CD4-positive, CD25-positive, alpha-beta regulatory T cell (primary cell): ENCODE measurements around the gene KIF3A. TPM values are rescaled to one million over a fixed set of nuclear protein-coding genes. Genes with fewer than 3 reads are reported as not detected.

ENCODE experiments used
- ATAC-seq, 2 donors: fragments of 150-1000 bp; cut with Tn5 transposase; one replicate each; pipeline ENCODE4 v1.10.0; 2021; ENCODE audit warnings: low read depth in 2 of 2, moderate number of reproducible peaks in 2 of 2, moderate library complexity in 1 of 2
- DNase-seq, 3 donors: peaks; one replicate each; pipeline versions ENCODE4 v3.0.0 to v3.0.0-alpha.2; 2012 to 2022; ENCODE audit warnings: mixed read lengths in 1 of 3
- H3K27ac ChIP-seq: one replicate; pipeline ENCODE4 v1.7.0; 2013; ENCODE audit warnings: mild to moderate bottlenecking, low read length; ENCODE audit not compliant: insufficient read depth, poor library complexity, severe bottlenecking
- H3K27me3 ChIP-seq: one replicate; pipeline ENCODE4 v1.7.0; 2013; ENCODE audit warnings: low read length; ENCODE audit not compliant: control insufficient read depth, insufficient read depth
- H3K36me3 ChIP-seq: one replicate; pipeline ENCODE4 v1.7.0; 2013; ENCODE audit warnings: mild to moderate bottlenecking, low read length, moderate library complexity; ENCODE audit not compliant: control insufficient read depth, insufficient read depth
- H3K4me1 ChIP-seq: 2 replicates; pipeline ENCODE4 v1.7.0; 2013; ENCODE audit warnings: mild to moderate bottlenecking, low read length; ENCODE audit not compliant: insufficient read depth, control insufficient read depth, poor library complexity, severe bottlenecking
- H3K4me3 ChIP-seq: one replicate; pipeline ENCODE4 v1.7.0; 2013; ENCODE audit warnings: low read depth, mild to moderate bottlenecking, low read length, moderate library complexity
- H3K9me3 ChIP-seq, 2 experiments: 1 replicate in 1 of 2; 2 replicates in 1 of 2; pipeline ENCODE4 v1.7.0; 2013; ENCODE audit warnings: low read length in 2 of 2, mild to moderate bottlenecking in 1 of 2, moderate library complexity in 1 of 2; ENCODE audit not compliant: control insufficient read depth in 2 of 2
- H3K27ac Mint-ChIP-seq, 3 donors: one replicate each; pipeline ENCODE4 v1.8.0; 2020 to 2022; ENCODE audit warnings: mild to moderate bottlenecking in 3 of 3, mixed read lengths in 3 of 3, moderate library complexity in 2 of 3
- H3K27me3 Mint-ChIP-seq: one replicate; pipeline ENCODE4 v1.8.0; 2022; ENCODE audit warnings: mild to moderate bottlenecking, mixed read lengths
- H3K36me3 Mint-ChIP-seq: one replicate; pipeline ENCODE4 v1.8.0; 2020; ENCODE audit warnings: mixed read lengths
- H3K4me1 Mint-ChIP-seq, 4 donors: one replicate each; pipeline ENCODE4 v1.8.0; 2020 to 2022; ENCODE audit warnings: mixed read lengths in 4 of 4, mild to moderate bottlenecking in 1 of 4
- H3K4me3 Mint-ChIP-seq, 4 donors: one replicate each; pipeline ENCODE4 v1.8.0; 2020 to 2022; ENCODE audit warnings: mild to moderate bottlenecking in 4 of 4, mixed read lengths in 4 of 4, moderate library complexity in 3 of 4
- H3K9me3 Mint-ChIP-seq, 7 donors: one replicate each; pipeline ENCODE4 v1.8.0; 2020 to 2022; ENCODE audit warnings: mixed read lengths in 7 of 7, mild to moderate bottlenecking in 3 of 7, moderate library complexity in 2 of 7
- polyA plus RNA-seq, 4 donors: library from polyadenylated mRNA; unstranded; fragments of 300-500 nt; fragmentation: Illumina TruSeq; gene quantifications; one replicate each; pipeline ENCODE4 v1.2.3, GENCODE V29; 2021
- total RNA-seq: library from RNA; stranded (reverse); gene quantifications from one replicate; pipeline ENCODE4 v1.2.3, GENCODE V29; 2022

The KIF3A gene
- total and polyA plus RNA-seq, 5 donors from 2014 or later, result 9.9 to 13.2 (median 12.5) TPM

DNA sequence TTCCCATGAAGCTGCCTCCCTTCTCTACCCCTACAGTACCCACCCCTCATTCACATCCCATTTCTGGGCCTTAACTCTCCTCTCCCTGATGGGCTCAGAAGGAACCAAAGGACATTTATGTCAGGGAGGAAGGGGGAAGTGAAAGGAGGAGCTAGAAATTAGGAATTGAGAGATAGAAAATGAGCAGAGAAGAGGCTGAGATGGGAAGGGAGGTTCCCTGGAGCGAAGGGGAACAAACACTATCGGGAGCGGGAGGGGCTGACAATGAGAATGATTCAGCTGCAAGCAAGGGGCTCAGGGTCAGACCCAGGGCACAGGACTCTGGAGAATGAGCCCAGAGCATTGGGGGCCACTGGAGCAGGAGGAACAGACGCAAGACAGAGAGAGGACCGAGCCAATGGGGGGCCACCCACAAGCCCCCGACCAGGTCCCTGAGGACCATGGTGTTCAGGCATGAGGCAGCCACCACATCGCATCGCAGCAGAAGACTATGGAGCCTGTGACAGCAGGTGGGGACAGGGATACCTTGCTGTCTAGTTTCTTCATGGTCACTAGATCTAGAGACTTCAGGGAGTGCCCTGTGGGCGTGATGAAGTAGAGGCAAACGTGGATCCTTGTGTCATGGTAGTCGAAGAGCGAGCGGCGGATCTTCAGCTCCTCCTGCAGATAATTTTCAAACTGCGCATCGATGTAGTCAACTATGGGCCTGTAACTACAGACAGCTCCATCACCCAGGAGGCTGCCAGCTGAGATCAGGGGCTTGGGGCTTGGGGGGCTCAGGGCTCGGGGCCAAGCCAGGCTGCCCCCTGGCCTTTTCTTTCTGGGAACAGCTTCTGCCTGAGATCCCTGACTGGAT lies 26.1 kb upstream of the KIF3A start:
- Mint-ChIP-seq H3K27me3 (no peaks in the 10 kb centered on the region), H3K4me3 (no peak overlapping the region), H3K4me1 (peaks cover 0 to 3% (median 0%) of the 10 kb centered on the region in 4 donors), H3K36me3 (no peaks in the 10 kb centered on the region), H3K27ac (peak overlapping the region in 1 of 3 donors; percentile 62), H3K9me3 (no peaks in the 10 kb centered on the region)
- no peak overlapping the region for H3K4me3 ChIP-seq
- ATAC-seq (no peak), DNase-seq (no peak)
- no peaks in the 10 kb centered on the region for H3K9me3 ChIP-seq
- H3K27ac ChIP-seq, result no peak overlapping the region
- no peaks in the 10 kb centered on the region for H3K27me3 ChIP-seq
- no peaks in the 10 kb centered on the region for H3K4me1 ChIP-seq
- no peaks in the 10 kb centered on the region for H3K36me3 ChIP-seq

DNA sequence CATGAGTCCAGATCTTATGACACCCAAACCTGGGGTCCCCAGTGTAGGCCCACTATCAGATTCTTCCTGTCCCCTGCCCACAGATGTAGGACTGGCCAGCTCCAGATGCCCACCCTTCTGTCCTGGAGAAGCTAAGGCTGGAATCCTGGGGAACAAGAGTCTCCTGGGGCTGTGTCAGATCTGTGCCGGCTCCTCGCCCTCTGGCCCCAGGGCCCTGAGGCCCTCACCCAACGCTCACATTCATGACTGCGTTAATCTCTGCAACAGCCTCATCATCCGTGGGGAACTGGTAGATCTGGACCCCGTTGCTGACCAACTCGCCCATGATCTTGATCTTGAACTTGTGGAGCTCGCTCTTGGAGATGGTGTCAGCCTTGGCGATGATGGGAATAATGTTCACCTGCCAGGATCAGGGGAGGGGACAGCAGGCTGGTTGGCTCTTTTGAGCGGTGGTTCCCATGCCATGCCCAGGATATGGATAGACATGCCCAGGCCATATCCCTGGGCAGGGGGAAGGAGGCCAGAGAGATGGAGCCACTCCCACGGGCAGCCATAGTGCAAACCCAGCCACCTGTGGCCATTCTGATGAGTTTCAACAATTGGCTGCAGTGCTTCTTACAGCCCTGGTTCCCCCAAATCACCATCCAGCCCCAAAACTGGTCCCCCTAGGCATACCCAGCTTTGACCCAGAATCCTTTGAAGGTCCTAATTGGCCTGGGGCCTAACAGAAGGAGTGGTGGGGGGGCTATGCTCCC lies 25.1 kb upstream of the KIF3A start:
- peak overlapping the region in 1 of 3 donors; percentile 62 for H3K27ac Mint-ChIP-seq
- H3K4me1 Mint-ChIP-seq, result peaks cover 0 to 6% (median 1%) of the 10 kb centered on the region in 4 donors
- DNase-seq (no peak), ATAC-seq (no peak)
- no peaks in the 10 kb centered on the region for H3K36me3 ChIP-seq
- H3K9me3 Mint-ChIP-seq, result no peaks in the 10 kb centered on the region
- no peaks in the 10 kb centered on the region for H3K27me3 ChIP-seq
- no peaks in the 10 kb centered on the region for H3K36me3 Mint-ChIP-seq
- no peaks in the 10 kb centered on the region for H3K9me3 ChIP-seq
- no peak overlapping the region for H3K4me3 ChIP-seq
- no peak overlapping the region for H3K4me3 Mint-ChIP-seq
- H3K27ac ChIP-seq, result no peak overlapping the region
- no peaks in the 10 kb centered on the region for H3K27me3 Mint-ChIP-seq
- no peaks in the 10 kb centered on the region for H3K4me1 ChIP-seq

DNA sequence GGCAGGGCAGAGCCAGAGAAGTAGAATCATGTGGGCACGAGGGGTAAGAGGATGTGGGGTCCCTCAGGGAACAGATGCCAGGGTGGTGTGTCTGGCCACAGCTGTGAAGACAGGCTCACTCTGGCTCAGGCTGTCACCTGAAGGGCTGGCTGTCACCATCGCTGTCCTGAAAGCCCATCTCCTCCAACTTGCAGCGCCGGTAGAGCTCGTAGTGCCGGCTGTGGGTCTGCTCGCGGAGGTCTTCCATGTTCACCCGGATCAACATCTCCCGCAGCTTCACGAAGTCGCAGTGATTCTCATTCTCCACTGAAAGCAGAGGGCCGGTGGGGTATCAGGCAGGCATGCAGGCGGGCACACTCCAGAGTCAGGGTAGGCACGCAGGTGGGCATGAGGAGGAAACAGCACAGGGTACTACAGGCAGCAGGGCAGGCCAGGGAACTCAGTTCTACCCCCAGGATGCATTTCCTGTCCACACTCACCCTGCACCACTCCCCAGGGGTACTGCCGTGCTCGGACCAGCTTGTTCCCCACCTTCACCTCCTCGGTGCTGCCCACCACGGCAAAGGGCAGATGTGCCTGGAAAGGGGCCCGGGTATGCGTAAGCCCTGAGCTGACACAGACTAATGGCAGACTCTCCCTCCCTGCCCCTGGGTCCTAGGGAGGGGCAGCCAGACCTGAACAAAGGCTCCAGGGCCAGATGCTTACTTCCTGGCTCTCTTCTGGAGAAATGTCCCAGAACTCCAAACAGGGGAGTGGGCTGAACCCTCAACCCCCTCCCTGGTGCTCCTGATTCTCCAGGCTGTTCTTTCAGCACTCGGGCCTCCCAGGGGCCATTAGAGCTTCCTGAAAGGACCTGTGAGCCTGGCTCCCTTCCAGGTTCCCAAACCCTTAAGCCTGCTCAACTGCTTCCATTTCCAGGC lies 24.2 kb upstream of the KIF3A start:
- H3K4me3 Mint-ChIP-seq, result no peak overlapping the region
- H3K27me3 Mint-ChIP-seq, result no peaks in the 10 kb centered on the region
- H3K4me1 Mint-ChIP-seq, result peaks cover 0 to 9% (median 1%) of the 10 kb centered on the region in 4 donors
- Histone ChIP-seq H3K36me3 (no peaks in the 10 kb centered on the region), H3K9me3 (no peaks in the 10 kb centered on the region), H3K4me1 (no peaks in the 10 kb centered on the region), H3K4me3 (no peak overlapping the region), H3K27me3 (no peaks in the 10 kb centered on the region), H3K27ac (no peak overlapping the region)
- no peaks in the 10 kb centered on the region for H3K9me3 Mint-ChIP-seq
- no peak for DNase-seq
- ATAC-seq, result no peak
- H3K36me3 Mint-ChIP-seq, result no peaks in the 10 kb centered on the region
- H3K27ac Mint-ChIP-seq, result no peak overlapping the region

DNA sequence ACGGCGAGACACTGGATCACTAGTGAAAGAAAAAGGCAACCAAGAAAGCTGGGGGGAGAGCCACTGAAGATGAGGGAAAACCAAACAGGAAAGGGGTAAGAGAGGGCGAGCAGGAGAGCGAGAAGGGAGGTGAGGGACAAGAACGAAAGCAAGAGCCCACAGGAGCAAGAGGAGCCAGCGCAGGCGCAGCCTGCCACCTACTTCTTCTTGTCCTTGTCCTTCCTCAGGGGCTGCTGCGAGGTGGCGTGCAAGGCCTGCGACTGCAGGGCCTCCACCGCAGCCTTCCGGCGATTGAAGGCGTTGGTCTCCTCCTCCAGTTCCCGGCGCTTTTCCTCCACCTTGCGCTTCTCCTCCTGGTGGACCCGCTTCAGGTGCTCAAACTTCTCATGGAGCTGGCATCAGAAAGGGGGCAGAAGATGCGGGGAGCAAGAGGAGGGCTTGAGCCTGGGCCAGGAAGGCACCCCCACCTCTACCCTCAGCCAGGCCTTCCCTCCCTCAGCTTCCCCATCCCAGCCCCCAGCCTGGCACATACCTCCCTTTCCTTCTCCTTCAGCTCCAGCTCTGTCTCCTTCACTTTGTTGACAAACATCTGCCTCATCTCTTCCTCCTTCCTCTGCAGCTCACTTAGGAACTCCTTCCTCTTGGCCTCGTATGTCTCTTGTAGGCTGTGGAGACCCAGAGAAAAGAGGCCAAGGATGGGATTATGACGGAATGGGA lies 23.4 kb upstream of the KIF3A start:
- peaks cover 0 to 9% (median 1%) of the 10 kb centered on the region in 4 donors for H3K4me1 Mint-ChIP-seq
- no peak for DNase-seq
- H3K36me3 Mint-ChIP-seq, result no peaks in the 10 kb centered on the region
- H3K27me3 Mint-ChIP-seq, result no peaks in the 10 kb centered on the region
- Histone ChIP-seq H3K9me3 (no peaks in the 10 kb centered on the region), H3K27me3 (no peaks in the 10 kb centered on the region), H3K4me3 (no peak overlapping the region), H3K36me3 (no peaks in the 10 kb centered on the region), H3K27ac (no peak overlapping the region), H3K4me1 (no peaks in the 10 kb centered on the region)
- no peak overlapping the region for H3K4me3 Mint-ChIP-seq
- ATAC-seq, result no peak
- H3K9me3 Mint-ChIP-seq, result no peaks in the 10 kb centered on the region
- peak overlapping the region; percentile 20 to 83 (median 43) for H3K27ac Mint-ChIP-seq

DNA sequence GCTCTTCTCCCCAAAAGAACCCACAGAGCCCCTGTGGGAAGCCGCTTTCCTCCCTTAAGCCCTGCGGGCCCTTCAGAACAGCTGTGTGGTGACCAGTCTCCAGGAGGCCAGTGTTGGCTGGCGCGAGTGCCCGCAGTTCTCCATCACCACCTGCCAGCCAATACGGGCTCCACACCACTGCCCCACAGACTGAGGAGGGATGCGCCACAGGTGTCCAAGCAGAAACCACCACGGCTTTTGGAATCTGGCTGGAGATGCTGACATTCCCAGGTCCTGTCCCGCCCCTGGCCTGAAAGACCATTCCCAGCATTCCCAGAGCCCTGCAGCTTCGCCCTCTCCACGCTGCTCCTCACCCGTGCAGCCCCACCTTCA lies 22.7 kb upstream of the KIF3A start:
- Mint-ChIP-seq H3K4me1 (peaks cover 0 to 9% (median 1%) of the 10 kb centered on the region in 4 donors), H3K36me3 (peaks cover 6% of the 10 kb centered on the region), H3K4me3 (no peak overlapping the region), H3K27ac (peak overlapping the region in 1 of 3 donors; percentile 20), H3K27me3 (no peaks in the 10 kb centered on the region), H3K9me3 (peaks cover 0 to under 1% (median 0%) of the 10 kb centered on the region in 7 donors)
- ATAC-seq (no peak), DNase-seq (no peak)
- Histone ChIP-seq H3K9me3 (no peaks in the 10 kb centered on the region), H3K36me3 (no peaks in the 10 kb centered on the region), H3K4me1 (no peaks in the 10 kb centered on the region), H3K4me3 (no peak overlapping the region), H3K27ac (no peak overlapping the region), H3K27me3 (no peaks in the 10 kb centered on the region)

DNA sequence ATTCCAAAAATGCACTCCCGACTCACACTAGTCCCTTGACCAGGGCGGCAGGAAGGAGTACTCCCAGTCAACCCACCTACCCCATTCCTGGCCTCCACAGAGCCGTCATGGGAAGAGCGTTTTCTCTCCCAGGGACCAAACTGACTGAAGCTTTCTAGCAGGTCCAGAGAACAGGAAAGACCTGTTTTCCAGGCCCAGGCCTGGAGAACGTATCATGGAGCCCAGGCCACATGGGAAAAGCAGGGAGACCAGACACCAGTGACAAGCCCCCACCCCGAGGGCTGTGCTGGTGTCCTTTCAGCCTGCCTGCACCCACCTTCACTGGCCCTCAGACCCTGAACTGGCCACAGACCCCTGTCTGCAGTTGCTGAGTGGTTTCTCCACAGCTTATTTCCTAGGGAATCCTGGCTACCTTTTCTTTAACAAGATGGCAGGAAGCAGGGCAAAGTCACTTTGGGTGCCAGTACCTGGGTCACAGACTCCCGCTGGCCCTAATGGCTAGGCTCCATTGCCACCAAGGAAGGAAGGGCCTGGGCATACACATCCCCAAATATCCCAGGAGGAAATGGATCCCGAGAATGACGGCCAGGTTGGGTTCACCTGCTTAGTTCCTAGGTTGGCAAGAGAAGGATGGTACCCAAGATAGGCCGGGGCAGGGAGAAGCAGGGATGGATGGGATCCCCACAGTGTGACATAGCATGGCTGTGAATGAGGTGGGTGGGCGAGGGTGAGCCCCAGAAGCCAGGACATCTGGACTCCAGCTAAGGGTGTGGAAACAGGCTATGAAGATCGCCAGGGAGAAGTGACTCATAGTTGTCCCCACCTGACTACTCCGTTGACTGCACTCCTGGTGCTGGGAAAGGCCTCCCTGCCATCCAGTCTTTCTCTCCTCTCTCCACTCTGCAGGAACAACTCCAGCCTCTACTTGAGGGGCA lies 22.0 kb upstream of the KIF3A start:
- H3K4me1 ChIP-seq, result no peaks in the 10 kb centered on the region
- H3K27ac Mint-ChIP-seq, result no peak overlapping the region
- no peaks in the 10 kb centered on the region for H3K27me3 Mint-ChIP-seq
- peaks cover 0 to 1% (median 0%) of the 10 kb centered on the region in 7 donors for H3K9me3 Mint-ChIP-seq
- peaks cover 8% of the 10 kb centered on the region for H3K36me3 Mint-ChIP-seq
- H3K4me3 ChIP-seq, result no peak overlapping the region
- DNase-seq (no peak), ATAC-seq (no peak)
- no peaks in the 10 kb centered on the region for H3K9me3 ChIP-seq
- peaks cover 0 to 9% (median 1%) of the 10 kb centered on the region in 4 donors for H3K4me1 Mint-ChIP-seq
- H3K27ac ChIP-seq, result no peak overlapping the region
- no peaks in the 10 kb centered on the region for H3K36me3 ChIP-seq
- no peaks in the 10 kb centered on the region for H3K27me3 ChIP-seq
- H3K4me3 Mint-ChIP-seq, result no peak overlapping the region
